ENCODE measurements around the gene MACIR.
"Not testable (repeated sequence)": the region's sequence is repeated elsewhere in the genome, so short reads cannot be mapped to it uniquely, and the experiment has no call there.

MACIR gene

DNA sequence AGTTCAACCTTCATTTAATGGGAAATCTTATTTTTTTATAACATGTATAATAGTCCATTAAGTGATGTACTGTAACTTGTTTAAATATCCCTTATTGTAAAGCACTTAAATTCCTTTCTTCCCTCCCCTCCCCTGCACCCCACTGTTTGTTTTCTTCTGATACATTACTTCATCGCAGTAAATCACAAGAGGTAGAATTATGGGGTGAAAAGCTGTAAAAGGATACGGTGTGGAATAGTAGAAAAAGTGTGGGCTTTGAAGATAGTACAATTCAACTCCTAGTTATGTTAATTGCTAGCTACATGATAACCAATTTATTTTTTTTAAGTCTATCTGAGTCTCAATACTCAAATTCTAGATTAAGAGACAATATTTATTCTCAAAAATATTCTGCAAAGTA is 41.9 kb upstream of the MACIR start:
- DNase-seq (ENCODE audit: low spot score): no peak
- CTCF ChIA-PET: interaction anchor here (1.9 to 2.4 kb wide), 2 partner anchors 8 to 16 kb away, joined by 6 to 11 read pairs; no protein-coding TSS in a partner anchor
- H3K27ac ChIP-seq: no peak overlapping the region
- TF ChIP-seq, protein P1, sequence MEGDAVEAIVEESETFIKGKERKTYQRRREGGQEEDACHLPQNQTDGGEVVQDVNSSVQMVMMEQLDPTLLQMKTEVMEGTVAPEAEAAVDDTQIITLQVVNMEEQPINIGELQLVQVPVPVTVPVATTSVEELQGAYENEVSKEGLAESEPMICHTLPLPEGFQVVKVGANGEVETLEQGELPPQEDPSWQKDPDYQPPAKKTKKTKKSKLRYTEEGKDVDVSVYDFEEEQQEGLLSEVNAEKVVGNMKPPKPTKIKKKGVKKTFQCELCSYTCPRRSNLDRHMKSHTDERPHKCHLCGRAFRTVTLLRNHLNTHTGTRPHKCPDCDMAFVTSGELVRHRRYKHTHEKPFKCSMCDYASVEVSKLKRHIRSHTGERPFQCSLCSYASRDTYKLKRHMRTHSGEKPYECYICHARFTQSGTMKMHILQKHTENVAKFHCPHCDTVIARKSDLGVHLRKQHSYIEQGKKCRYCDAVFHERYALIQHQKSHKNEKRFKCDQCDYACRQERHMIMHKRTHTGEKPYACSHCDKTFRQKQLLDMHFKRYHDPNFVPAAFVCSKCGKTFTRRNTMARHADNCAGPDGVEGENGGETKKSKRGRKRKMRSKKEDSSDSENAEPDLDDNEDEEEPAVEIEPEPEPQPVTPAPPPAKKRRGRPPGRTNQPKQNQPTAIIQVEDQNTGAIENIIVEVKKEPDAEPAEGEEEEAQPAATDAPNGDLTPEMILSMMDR (conservative IDR thresholded peaks at IDR 0.05; ENCODE audit: low read depth): no peak
- POLR2A ChIA-PET (ENCODE audit: low non-redundant PET): no interaction called here

DNA sequence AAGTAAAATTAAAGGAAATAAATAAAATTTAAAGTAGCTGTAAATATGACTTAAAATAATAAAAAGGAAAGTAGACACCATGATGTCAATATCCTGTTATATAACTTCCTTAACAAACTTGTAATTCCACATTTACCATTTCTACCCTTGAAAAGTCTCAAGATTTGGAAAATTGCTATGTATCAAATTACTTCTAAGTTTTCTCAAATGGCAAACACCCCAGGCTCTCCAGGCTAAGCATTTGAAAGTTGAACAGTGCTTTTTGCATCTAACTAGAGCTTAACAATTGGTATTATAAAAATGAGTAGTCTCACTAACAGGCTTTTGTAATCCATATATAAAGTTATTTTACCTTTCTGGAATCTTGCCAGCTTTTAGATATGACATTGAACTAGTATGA is 41.5 kb upstream of the MACIR start:
- no peak for DNase-seq (ENCODE audit: low spot score)
- POLR2A ChIA-PET (ENCODE audit: low non-redundant PET): no interaction called here
- CTCF ChIA-PET: interaction anchor here (1.9 to 2.4 kb wide), 2 partner anchors 8 to 15 kb away, joined by 6 to 11 read pairs; no protein-coding TSS in a partner anchor
- TF ChIP-seq, protein P1 (conservative IDR thresholded peaks at IDR 0.05; ENCODE audit: low read depth): no peak
- no peak overlapping the region for H3K27ac ChIP-seq

DNA sequence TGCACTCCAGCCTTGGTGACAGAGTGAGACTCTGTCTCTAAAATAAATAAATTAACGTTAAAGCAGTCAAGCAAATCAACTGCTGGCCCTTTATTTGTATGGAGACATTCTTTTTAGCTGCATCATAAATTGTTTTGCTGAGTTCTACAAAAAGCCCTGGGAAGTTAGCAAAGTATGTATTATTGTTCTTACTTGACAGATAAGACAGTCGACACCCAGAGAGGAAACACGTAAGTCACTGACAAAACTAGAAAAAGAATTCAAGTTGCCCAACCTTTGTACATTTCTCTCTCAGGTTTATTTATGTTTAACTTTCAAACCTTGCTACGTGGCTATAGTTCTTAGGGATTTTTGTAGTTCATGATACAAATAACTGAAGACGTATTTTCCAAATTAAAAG is 40.4 kb upstream of the MACIR start:
- H3K27ac ChIP-seq: no peak overlapping the region
- ChIA-PET POLR2A (ENCODE audit: low non-redundant PET) (no interaction called here), CTCF (interaction anchor here (0.6 kb wide), 1 partner anchor 435 kb away, joined by 4 read pairs; no protein-coding TSS in a partner anchor)
- no peak for DNase-seq (ENCODE audit: low spot score)
- TF ChIP-seq, protein P1 (conservative IDR thresholded peaks at IDR 0.05; ENCODE audit: low read depth): no peak

DNA sequence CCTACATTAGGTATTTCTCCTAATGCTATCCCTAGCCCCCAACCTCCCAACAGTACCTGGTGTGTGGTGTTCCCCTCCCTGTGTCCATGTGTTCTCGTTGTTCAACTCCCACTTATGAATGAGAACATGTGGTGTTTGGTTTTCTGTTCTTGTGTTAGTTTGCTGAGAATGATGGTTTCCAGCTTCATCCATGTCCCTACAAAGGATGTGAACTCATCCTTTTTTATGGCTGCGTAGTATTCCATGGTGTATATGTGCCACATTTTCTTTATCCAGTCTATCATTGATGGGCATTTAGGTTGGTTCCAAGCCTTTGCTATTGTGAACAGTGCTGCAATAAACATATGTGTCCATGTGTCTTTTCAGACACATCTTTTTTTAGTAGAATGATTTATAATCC is 39.5 kb upstream of the MACIR start:
- POLR2A ChIA-PET (ENCODE audit: low non-redundant PET); CTCF ChIA-PET; DNase-seq (ENCODE audit: low spot score); H3K27ac ChIP-seq: not testable (repeated sequence)

DNA sequence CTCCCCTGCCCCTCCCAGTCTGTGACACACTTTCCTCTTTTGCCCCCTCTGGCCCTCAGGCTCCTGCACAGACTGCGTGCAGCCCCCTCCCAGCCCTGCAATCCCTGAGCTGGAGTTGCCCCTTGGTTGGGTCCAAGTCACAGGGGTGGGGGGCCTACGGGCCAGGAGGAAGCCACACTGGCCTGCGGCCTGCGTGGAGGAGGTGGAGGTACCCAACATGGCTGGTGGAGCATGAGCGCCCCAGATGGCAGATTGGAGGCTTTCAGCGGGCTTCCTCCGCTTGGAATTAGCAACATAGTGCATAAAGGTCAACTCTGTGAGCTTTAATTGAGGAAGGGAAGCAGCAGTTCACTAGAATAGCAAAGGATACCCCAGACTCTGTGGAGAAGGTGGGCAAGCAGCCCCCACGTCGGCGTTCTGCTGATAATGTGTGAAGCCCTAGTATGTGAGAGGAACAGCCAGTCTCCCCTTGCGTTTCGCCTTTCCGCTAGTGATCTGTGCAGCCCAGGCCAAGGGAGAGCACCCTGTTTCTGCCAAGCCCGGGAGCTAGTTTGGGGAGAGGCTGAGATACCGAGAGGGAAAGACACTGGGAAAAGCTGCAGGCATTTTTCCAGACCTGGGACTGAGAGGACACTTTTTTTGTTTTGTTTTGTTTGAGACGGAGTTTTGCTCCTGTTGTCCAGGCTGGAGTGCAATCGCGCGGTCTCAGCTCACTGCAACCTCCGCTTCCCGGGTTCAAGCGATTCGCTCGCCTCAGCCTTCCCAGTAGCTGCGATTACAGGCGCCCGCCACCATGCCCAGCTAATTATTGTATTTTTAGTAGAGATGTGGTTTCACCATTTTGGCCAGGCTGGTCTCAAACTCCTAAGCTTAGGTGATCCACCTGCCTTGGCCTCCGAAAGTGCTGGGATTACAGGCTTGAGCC is 35.3 kb upstream of the MACIR start:
- TF ChIP-seq, protein P1 (conservative IDR thresholded peaks at IDR 0.05; ENCODE audit: low read depth): no peak
- no peak for DNase-seq (ENCODE audit: low spot score)
- CTCF ChIA-PET: interaction anchor here (0.7 to 1.7 kb wide), 5 partner anchors 9 to 542 kb away, joined by 3 to 8 read pairs (median 5); no protein-coding TSS in a partner anchor
- H3K27ac ChIP-seq: no peak overlapping the region
- POLR2A ChIA-PET (ENCODE audit: low non-redundant PET): no interaction called here

DNA sequence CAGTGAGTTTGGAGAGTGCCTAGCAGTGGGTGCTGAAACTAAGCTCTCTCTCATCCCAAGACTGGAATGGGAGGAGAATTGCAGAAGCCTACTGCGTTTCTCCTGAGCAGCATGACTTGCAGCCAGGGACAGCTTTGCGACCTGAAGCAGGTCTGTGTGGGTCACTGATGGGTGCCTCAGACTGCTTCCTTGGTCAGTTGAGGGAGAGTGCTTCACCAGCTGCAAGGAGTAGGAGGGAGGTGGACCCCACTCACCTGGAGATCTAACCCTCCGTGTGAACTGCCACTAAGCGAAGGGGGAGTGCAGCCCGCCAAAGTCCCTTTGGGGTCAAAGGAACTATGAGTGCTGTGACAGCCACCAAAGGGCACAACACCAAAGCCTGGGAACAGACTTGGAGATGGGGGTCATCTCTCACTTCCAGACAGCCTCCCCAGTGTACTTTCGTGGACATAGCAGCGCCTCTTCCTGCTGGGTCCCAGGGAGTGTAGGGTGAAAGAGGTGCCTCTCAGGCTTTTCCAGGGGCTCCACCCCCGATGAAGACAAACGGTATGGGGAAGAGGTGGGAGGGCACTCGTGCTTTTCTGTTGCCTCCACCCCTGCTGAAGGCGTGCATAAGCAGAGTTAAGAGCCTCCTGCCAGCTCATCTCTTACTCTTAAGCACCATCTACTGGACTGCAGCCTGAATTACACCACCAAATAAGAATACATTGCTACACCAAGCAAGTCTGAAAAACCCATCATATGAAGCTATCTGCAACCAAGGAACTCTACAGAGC is 34.3 kb upstream of the MACIR start:
- CTCF ChIA-PET: interaction anchor here (0.5 to 1.8 kb wide), 18 partner anchors 8 to 1527 kb away, joined by 3 to 11 read pairs (median 4); no protein-coding TSS in a partner anchor
- DNase-seq (ENCODE audit: low spot score): peak; percentile 44

More for the DNA sequence above, 34.3 kb upstream of the MACIR start:
- TF ChIP-seq, protein P1 (conservative IDR thresholded peaks at IDR 0.05; ENCODE audit: low read depth): peak; percentile 78
- H3K27ac ChIP-seq: no peak overlapping the region
- POLR2A ChIA-PET (ENCODE audit: low non-redundant PET): no interaction called here

Measured in RWPE1 (cell line).